Parathyroid adenoma (tissue), 2 donors: Measurements from ENCODE around the gene NUBP2.

Experiments
- H2AFZ ChIP-seq: fragments of 300-600 bp; sonication (generic); one replicate; pipeline ENCODE4 v1.7.0; 2017; ENCODE audit warnings: antibody characterized with exemption, mild to moderate bottlenecking
- H3K27ac ChIP-seq: fragments of 300-600 bp; sonication (generic); one replicate; pipeline ENCODE4 v1.7.0; 2017
- H3K27me3 ChIP-seq: fragments of 300-600 bp; sonication (generic); one replicate; pipeline ENCODE4 v1.7.0; 2017; ENCODE audit warnings: low read length; ENCODE audit not compliant: control insufficient read depth, insufficient read depth
- H3K36me3 ChIP-seq: fragments of 300-600 bp; sonication (generic); one replicate; pipeline ENCODE4 v1.7.0; 2017; ENCODE audit warnings: low read length; ENCODE audit not compliant: control insufficient read depth, insufficient read depth
- H3K4me1 ChIP-seq: fragments of 300-600 bp; sonication (generic); one replicate; pipeline ENCODE4 v1.7.0; 2017; ENCODE audit warnings: control low read depth
- H3K4me2 ChIP-seq: fragments of 300-600 bp; sonication (generic); one replicate; pipeline ENCODE4 v1.7.0; 2017; ENCODE audit warnings: low read length
- H3K4me3 ChIP-seq: fragments of 300-600 bp; sonication (generic); one replicate; pipeline ENCODE4 v1.7.0; 2017; ENCODE audit warnings: low read depth, low read length
- H3K79me2 ChIP-seq: fragments of 300-600 bp; sonication (generic); one replicate; pipeline ENCODE4 v1.7.0; 2017; ENCODE audit warnings: control low read depth
- H3K9ac ChIP-seq: fragments of 300-600 bp; sonication (generic); one replicate; pipeline ENCODE4 v1.7.0; 2017; ENCODE audit warnings: mild to moderate bottlenecking
- H3K9me3 ChIP-seq: fragments of 300-600 bp; sonication (generic); one replicate; pipeline ENCODE4 v1.7.0; 2017; ENCODE audit warnings: low read length; ENCODE audit not compliant: control insufficient read depth
- TF ChIP-seq, protein P1 (sequence below): fragments of 300-600 bp; sonication (generic); IDR thresholded peaks from one replicate; pipeline ENCODE4 v1.7.0; 2017; ENCODE audit warnings: antibody characterized with exemption, mild to moderate bottlenecking
- donor health status: primary hyperparathyroidism.

The NUBP2 gene

DNA sequence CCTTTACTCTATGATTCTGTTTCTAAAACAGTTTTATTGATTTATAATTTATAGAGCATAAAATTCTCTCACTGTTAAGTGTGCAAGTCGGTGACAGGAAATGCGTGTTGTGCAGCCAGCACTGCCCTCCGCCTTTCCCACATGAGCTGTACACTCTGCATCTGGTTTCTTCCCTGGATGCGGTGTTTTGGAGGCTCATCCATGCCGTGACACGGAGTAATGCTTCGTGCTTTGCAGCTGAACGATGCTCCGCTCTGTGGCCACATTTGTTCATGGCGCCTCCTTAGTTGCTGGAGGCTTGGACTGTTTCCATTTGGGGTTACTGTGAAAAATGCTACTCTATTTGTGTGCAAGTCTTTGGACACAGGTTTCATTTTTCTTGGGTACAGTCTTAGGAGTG, 17.9 kb downstream of the NUBP2 start:
- TF ChIP-seq, protein P1, sequence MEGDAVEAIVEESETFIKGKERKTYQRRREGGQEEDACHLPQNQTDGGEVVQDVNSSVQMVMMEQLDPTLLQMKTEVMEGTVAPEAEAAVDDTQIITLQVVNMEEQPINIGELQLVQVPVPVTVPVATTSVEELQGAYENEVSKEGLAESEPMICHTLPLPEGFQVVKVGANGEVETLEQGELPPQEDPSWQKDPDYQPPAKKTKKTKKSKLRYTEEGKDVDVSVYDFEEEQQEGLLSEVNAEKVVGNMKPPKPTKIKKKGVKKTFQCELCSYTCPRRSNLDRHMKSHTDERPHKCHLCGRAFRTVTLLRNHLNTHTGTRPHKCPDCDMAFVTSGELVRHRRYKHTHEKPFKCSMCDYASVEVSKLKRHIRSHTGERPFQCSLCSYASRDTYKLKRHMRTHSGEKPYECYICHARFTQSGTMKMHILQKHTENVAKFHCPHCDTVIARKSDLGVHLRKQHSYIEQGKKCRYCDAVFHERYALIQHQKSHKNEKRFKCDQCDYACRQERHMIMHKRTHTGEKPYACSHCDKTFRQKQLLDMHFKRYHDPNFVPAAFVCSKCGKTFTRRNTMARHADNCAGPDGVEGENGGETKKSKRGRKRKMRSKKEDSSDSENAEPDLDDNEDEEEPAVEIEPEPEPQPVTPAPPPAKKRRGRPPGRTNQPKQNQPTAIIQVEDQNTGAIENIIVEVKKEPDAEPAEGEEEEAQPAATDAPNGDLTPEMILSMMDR = no peak
- Histone ChIP-seq H3K4me3 (no peak overlapping the region), H3K4me1 (no peaks in the 10 kb centered on the region), H2AFZ (no peak overlapping the region), H3K27ac (no peak overlapping the region), H3K36me3 (no peaks in the 10 kb centered on the region), H3K9ac (no peak overlapping the region), H3K79me2 (no peaks in the 10 kb centered on the region), H3K9me3 (no peaks in the 10 kb centered on the region), H3K27me3 (no peaks in the 10 kb centered on the region), H3K4me2 (no peak overlapping the region)

DNA sequence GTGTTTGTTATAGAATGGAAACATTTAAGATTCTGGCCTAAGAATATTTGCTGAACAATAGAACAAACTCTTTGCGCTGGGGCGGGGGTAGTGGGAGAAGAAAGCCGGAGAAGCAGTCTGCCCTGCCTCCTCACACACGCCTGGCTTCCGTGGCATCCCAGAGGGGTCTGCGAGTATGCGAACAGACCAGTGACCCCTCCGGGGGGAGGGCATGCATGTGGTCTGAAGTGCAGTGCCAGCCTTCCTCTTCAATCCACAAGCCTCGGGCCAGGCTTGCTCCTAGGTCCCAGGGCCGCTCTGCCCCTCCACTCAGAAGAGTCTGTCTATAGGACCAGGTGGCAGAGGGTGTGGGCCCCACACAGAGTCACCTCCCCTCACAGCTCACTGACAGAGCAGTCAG, 24.9 kb downstream of the NUBP2 start:
- Histone ChIP-seq H3K9ac (no peak overlapping the region), H3K4me1 (no peaks in the 10 kb centered on the region), H3K4me3 (no peak overlapping the region), H2AFZ (no peak overlapping the region), H3K27ac (no peak overlapping the region), H3K27me3 (no peaks in the 10 kb centered on the region), H3K4me2 (no peak overlapping the region), H3K9me3 (no peaks in the 10 kb centered on the region), H3K79me2 (peaks cover 16% of the 10 kb centered on the region), H3K36me3 (no peaks in the 10 kb centered on the region)
- TF ChIP-seq, protein P1 = no peak

DNA sequence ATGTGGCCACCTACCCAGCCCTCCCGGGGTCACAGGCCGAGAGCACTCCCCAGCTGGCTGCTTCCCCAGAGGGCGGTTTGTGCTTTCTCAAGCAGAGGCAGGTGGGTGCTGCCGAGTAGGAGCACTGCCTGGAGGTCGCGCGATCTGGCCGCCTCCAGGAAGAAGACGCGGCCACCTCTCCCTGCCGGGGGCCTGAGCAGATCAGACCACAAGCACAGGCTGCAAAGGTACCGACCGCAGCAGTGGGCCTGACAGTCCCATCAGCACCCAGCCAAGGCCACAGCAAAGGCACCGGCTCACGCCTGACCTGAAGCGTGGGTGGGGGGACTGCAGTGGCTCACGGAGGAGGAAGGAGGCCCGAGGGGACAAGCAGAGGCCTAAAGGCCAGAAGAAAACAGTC, 25.9 kb downstream of the NUBP2 start:
- H3K36me3 ChIP-seq = no peaks in the 10 kb centered on the region
- TF ChIP-seq, protein P1 = no peak
- H3K27ac ChIP-seq = no peak overlapping the region
- H3K9me3 ChIP-seq = no peaks in the 10 kb centered on the region
- no peak overlapping the region for H3K9ac ChIP-seq
- no peak overlapping the region for H2AFZ ChIP-seq
- H3K4me1 ChIP-seq = no peaks in the 10 kb centered on the region
- peaks cover 16% of the 10 kb centered on the region for H3K79me2 ChIP-seq
- H3K27me3 ChIP-seq = no peaks in the 10 kb centered on the region
- H3K4me3 ChIP-seq = no peak overlapping the region
- H3K4me2 ChIP-seq = no peak overlapping the region

DNA sequence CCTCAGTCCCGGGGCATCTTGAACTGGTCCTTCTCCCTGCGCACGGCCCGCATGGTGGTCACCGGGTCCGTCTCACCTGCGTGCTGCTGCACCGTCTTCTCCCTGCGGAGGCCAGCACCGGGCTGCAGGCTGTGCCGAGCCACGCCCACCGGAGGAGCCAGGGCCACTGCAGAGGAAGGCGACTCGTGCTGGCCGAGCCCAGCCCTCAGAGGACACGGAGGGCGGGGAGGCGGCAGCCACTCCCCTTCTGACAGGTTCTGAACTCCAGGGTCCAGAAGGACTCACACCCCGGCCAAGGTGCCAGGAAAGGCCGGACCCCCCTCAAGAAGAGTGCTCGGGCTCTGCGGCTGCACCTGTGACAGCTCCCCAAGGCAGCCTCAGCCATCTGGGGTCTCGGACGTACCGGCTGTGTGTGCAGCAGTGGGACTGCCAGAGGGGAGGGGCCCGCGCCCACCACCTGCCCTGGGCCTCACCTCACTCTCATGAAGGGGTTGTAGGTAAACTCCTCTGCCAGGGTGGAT, 26.6 kb downstream of the NUBP2 start:
- Histone ChIP-seq H3K9ac (no peak overlapping the region), H3K36me3 (no peaks in the 10 kb centered on the region), H3K4me3 (no peak overlapping the region), H3K27me3 (no peaks in the 10 kb centered on the region), H3K4me1 (no peaks in the 10 kb centered on the region), H2AFZ (no peak overlapping the region), H3K27ac (no peak overlapping the region), H3K4me2 (no peak overlapping the region), H3K79me2 (peaks cover 16% of the 10 kb centered on the region), H3K9me3 (no peaks in the 10 kb centered on the region)
- TF ChIP-seq, protein P1 = no peak

DNA sequence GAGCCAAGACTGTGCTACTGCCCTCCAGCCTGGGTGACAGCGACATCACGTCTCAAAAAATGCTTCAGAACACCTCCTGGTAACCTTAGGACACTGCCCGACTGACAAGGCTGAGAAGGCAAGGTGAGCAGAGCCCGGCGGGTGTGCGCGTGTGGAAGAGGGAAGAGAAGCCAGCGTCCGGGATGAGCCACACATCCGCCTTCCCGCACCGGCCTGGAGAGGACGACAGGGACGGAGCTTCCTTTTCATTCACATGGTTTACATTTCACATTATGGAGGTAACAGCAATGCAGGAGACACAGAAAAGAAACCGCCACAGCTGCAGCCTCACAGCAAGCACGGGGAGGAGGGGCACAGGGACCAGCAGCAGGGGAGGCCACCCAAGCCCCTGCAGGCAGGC, 27.3 kb downstream of the NUBP2 start:
- no peak overlapping the region for H3K9ac ChIP-seq
- no peak overlapping the region for H3K4me3 ChIP-seq
- H3K4me1 ChIP-seq = no peaks in the 10 kb centered on the region
- H3K4me2 ChIP-seq = no peak overlapping the region
- no peak overlapping the region for H2AFZ ChIP-seq
- no peaks in the 10 kb centered on the region for H3K27me3 ChIP-seq
- H3K27ac ChIP-seq = no peak overlapping the region
- H3K79me2 ChIP-seq = peaks cover 16% of the 10 kb centered on the region
- TF ChIP-seq, protein P1 = no peak
- H3K36me3 ChIP-seq = no peaks in the 10 kb centered on the region
- H3K9me3 ChIP-seq = no peaks in the 10 kb centered on the region
